Purkinje cell (primary cell): ENCODE data around the gene ANK3. TPM values are rescaled to one million over a fixed set of nuclear protein-coding genes. Genes with fewer than 3 reads are reported as not detected.

ENCODE experiments used
- polyA plus RNA-seq: library from polyadenylated mRNA; unstranded; fragments of >200 nt; fragmentation: Nextera tagmentation; gene quantifications from 2 replicates; pipeline ENCODE4 v1.2.1, GENCODE V29; 2014

Gene ANK3
- polyA plus RNA-seq, result 53.4 and 91.5 TPM in 2 replicates

DNA sequence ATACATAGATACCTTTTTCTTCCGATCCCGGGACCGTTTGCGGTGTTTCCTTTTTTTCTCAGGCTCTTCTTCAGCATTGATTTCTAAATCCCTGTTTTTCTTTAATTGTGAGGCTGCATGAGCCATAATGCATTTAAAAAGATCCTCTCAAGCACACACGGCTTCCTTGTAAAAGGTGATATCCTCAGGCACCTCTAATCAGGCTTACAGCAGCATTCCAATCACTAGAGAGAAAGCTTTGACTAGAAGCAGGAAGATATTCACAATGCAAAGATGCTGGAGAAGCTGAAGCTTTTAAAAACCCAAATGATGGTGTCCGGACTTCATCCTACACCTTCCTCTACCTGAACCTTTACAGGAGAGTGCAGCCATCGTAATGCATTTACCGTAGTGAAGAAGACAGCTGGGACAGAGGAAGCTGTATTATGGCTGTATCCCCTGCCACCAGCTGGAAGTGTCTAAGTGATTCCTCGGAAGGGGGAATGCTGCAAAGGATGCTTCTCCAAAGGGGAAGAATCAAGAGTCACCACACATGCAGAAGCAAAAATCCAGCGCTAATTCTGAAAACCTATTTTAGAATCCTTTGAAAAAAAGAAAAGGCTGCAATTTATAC is at the start of gene ANK3:
Gene ANK3, minus strand, starts transcription at position 463 of the 613 bp plus-strand sequence. Its CDS starts 337 bp downstream, at position 126.

